HG03060 (cell line): ENCODE data around the gene TSPAN17.

ENCODE experiments used
- ATAC-seq: cut with Tn5 transposase; IDR thresholded peaks from one replicate; pipeline ENCODE4 v1.9.1; 2021; ENCODE audit warnings: low read depth, moderate number of reproducible peaks; ENCODE audit not compliant: unreplicated experiment

The TSPAN17 gene

DNA sequence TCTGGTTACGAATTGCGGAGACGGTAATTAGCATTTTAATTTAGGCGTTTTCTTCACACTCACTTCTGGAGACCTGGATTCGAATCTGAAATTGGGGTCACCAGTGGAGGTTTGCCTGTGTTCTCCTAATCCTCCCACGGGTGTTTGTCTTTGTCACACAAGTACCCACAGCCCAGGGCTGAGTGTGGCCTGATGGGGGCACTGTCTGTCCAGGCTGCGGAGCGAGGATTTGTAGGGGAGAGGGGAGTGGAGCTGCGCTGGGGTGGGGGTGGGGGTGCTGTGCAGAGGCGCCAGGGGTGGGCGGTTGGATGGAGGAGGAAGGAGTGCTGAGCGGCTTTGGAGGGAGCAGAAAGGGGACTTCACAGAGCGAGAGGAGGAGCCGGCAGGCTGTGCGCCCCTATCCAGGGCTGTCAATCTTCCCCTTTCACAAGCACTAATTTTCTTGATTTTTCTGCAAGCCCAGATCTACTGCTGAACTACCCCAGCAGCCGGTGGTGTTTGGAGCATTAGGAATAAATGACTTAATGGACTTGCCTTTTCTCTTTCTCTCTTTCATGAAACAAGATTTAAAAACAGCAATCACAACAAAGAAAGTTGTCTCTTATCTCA, 53.1 kb downstream of the TSPAN17 start:
- ATAC-seq: no peak

DNA sequence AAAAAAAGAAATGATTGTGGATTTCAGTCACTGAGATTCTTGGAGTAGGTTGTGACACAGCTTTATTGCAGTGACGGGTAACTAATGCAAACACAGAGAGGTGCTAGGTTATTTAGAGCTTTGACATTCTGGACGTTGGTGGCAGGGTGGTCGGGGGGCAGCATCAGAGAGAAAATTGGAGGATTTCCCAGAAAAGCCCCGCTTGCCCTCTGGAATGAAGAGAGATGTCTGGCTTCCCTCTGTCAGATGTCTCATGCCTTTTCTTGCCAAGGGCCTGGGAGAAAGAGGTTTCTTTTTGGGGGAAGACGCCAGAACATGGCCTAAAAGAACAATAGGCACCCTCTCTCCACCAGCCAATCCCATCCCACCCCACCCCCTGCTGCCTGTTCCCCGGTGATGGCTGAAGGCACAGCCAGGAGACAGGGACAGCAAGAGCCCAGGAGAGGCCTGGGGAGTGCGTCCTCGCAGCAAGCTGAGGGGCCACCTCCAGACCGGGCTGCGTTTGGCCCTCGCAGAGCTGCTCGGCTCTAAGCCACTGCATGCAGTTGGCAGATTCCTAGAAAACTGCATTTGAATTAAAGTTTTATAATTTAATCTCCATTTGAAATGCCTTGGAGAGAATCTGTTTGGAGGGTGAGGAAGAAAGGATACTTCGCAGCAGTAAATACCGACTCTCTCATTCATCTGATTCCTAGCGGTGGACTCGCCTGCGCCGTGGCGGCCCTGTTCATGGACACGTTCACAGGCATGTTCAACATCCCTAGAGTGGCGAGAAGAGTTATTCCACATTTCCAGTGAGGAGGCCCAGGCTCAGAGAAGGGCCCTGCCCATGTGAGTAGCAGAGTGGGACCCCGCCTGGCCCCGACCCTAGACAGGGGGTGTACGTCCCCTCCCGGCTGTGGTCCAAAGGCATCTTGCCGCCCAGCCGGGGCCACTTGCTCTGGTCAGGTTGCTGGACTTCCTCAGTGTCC, 55.7 kb downstream of the TSPAN17 start:
- ATAC-seq: no peak

DNA sequence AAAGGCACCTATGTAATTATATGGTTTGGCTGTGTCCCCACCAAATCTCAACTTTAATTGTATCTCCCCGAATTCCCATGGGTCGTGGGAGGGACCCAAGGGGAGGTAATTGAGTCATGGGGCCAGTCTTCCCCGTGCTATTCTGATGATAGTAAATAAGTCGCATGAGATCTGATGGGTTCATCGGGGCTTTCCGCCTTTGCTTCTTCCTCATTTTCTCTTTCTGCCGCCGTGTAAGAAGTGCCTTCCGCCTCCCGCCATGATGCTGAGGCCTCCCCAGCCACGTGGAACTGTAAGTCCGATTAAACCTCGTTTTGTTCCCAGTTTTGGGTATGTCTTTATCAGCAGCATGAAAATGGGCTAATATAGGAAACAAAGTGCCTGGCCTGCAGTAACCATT, 56.6 kb downstream of the TSPAN17 start:
- ATAC-seq: no peak

DNA sequence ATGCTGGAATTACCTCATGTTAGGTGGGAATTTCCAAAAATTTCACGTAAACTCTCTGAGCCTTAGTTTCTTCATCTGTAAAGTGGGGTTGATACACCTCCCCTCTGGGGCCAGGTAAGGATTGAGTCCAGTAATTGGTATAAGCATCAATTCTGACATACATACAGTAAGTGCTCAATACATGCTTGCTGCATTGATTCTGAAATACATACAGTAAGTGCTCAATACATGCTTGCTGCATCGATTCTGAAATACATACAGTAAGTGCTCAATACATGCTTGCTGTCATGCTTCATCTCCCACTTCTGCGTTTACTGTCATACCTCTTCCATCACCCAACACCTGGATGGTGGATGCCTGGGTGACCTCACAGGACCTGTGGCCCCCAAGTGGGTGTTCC, 57.1 kb downstream of the TSPAN17 start:
- no peak for ATAC-seq

DNA sequence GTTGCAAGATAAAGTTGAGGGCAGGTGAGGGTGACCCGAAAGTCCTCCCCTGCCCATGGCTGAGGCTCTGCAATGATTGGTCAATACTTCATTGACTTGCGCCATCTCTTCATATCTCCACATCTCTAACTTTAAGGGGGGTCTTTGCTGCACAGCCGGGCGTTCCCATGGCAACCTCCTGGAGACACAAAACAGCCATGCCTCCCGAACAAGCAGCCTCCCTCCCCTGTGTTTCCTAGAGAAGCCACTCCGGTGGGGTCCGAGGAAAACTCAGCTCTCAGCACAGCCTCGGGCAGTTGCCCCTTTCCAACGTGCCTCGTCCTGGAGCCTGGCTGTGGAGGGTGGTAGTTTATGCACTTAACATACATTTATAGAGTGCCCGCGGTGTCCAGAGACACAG, 57.5 kb downstream of the TSPAN17 start:
- ATAC-seq: no peak
